OCI-LY3 (cell line): ENCODE data around the gene HOXA6.

Experiments
- H2AFZ ChIP-seq: fragments of 200-600, 300-600 bp; shearing (Covaris generic); 2 replicates; pipeline ENCODE4 v1.6.0; 2014; ENCODE audit warnings: antibody characterized with exemption, low read depth, low read length
- H3K27ac ChIP-seq: fragments of 200-600, 300-600 bp; sonication (generic); 2 replicates; pipeline ENCODE4 v1.5.1; 2014; ENCODE audit warnings: mild to moderate bottlenecking, low read length, moderate library complexity, mixed read lengths
- H3K27me3 ChIP-seq: fragments of 200-600, 300-600 bp; sonication (generic); 2 replicates; pipeline ENCODE4 v1.6.1; 2014; ENCODE audit warnings: low read depth, low read length, mixed read lengths
- H3K36me3 ChIP-seq: fragments of 200-600, 300-600 bp; sonication (generic); replicated peaks from 2 replicates; pipeline ENCODE3; 2014; ENCODE audit warnings: low read depth, low read length, mixed read lengths
- H3K4me1 ChIP-seq: fragments of 300-600, 200-600 bp; sonication (generic); 2 replicates; pipeline ENCODE4 v1.6.1; 2014; ENCODE audit warnings: low read length, mixed read lengths
- H3K4me2 ChIP-seq: fragments of 200-600, 300-600 bp; sonication (generic); 2 replicates; pipeline ENCODE4 v1.6.1; 2014; ENCODE audit warnings: low read length, mixed read lengths
- H3K4me3 ChIP-seq: fragments of 300-600, 200-600 bp; sonication (generic); 2 replicates; pipeline ENCODE4 v1.5.1; 2014; ENCODE audit warnings: antibody characterized with exemption, mild to moderate bottlenecking, low read length, moderate library complexity
- H3K79me2 ChIP-seq: fragments of 300-600, 200-600 bp; shearing (Covaris generic); 2 replicates; pipeline ENCODE4 v1.6.1; 2014; ENCODE audit warnings: mild to moderate bottlenecking, low read length, mixed read lengths
- H3K9ac ChIP-seq: fragments of 300-600, 200-600 bp; shearing (Covaris generic); 2 replicates; pipeline ENCODE4 v1.6.0; 2014; ENCODE audit warnings: mild to moderate bottlenecking, low read length, moderate library complexity
- H3K9me3 ChIP-seq: fragments of 200-600, 300-600 bp; shearing (Covaris generic); 2 replicates; pipeline ENCODE4 v1.6.1; 2014; ENCODE audit warnings: low read length, mixed read lengths; ENCODE audit not compliant: insufficient read depth
- H4K20me1 ChIP-seq: fragments of 200-600, 300-600 bp; sonication (generic); 2 replicates; pipeline ENCODE4 v1.6.1; 2016; ENCODE audit warnings: low read length, mixed read lengths; ENCODE audit not compliant: insufficient read depth
- EZH2phosphoT487 ChIP-seq: fragments of 200-600 bp; shearing (Covaris generic); IDR thresholded peaks from 2 replicates; pipeline ENCODE4 v1.6.1; 2018; ENCODE audit warnings: antibody characterized with exemption, mixed run types, low read depth
- TF ChIP-seq, protein P1 (sequence below): fragments of 200-600, 300-600 bp; sonication (generic); IDR thresholded peaks from 2 replicates; pipeline ENCODE4 v1.5.1; 2014; ENCODE audit warnings: antibody characterized with exemption, low read length, low read depth

Gene HOXA6

DNA sequence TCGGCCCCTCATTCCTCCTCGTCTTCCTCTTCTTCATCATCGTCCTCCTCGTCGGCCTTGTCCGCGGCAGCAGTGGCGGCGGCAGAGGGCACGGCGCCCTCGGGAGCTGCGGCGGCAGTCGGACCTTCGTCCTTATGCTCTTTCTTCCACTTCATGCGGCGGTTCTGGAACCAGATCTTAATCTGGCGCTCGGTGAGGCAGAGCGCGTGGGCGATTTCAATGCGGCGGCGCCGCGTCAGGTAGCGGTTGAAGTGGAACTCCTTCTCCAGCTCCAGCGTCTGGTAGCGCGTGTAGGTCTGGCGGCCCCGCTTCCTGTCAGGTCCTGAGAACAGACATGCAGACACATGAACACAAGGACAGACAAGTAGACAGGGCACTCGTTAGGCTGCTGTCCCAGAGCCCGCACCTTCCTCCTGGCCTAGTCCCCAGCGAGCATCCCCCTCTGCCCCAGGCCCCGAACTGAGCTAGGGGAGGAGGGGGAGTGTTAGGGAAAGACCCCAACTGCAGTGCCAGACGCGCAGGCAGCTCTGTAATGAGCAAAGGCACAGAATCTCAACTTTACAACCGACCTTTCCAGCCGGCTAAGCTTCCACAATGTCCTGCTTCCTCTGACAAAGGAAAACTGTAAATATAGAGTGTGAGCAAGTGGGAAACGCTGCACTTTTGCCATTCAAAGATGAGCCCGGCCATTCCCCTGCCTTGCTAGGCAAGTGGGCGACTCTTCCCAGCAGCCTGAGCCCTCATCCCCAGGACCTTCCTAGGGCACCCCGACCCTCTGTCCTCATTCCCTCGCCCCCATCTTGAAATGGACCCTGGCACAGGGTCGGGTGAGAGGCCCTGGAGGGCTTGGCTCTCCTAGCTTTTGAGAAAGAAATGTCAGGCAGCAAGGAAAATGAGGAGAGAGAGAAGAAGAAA, 7.6 kb upstream of the HOXA6 start:
- no peak overlapping the region for H3K4me2 ChIP-seq
- H3K27me3 ChIP-seq = no peaks in the 10 kb centered on the region
- no peak overlapping the region for H3K4me3 ChIP-seq
- H4K20me1 ChIP-seq = no peaks in the 10 kb centered on the region
- H3K9me3 ChIP-seq = no peaks in the 10 kb centered on the region
- H3K9ac ChIP-seq = no peak overlapping the region
- H3K36me3 ChIP-seq = no peaks in the 10 kb centered on the region
- no peak for TF ChIP-seq EZH2phosphoT487
- TF ChIP-seq, protein P1, sequence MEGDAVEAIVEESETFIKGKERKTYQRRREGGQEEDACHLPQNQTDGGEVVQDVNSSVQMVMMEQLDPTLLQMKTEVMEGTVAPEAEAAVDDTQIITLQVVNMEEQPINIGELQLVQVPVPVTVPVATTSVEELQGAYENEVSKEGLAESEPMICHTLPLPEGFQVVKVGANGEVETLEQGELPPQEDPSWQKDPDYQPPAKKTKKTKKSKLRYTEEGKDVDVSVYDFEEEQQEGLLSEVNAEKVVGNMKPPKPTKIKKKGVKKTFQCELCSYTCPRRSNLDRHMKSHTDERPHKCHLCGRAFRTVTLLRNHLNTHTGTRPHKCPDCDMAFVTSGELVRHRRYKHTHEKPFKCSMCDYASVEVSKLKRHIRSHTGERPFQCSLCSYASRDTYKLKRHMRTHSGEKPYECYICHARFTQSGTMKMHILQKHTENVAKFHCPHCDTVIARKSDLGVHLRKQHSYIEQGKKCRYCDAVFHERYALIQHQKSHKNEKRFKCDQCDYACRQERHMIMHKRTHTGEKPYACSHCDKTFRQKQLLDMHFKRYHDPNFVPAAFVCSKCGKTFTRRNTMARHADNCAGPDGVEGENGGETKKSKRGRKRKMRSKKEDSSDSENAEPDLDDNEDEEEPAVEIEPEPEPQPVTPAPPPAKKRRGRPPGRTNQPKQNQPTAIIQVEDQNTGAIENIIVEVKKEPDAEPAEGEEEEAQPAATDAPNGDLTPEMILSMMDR = no peak
- no peak overlapping the region for H2AFZ ChIP-seq
- H3K4me1 ChIP-seq = 0 out of 2 replicates have a peak, but pooled peaks cover 7% of the 10 kb centered on the region
- no peak overlapping the region for H3K27ac ChIP-seq
- peaks cover under 1% of the 10 kb centered on the region; the same call in 1 of the 2 replicates for H3K79me2 ChIP-seq

DNA sequence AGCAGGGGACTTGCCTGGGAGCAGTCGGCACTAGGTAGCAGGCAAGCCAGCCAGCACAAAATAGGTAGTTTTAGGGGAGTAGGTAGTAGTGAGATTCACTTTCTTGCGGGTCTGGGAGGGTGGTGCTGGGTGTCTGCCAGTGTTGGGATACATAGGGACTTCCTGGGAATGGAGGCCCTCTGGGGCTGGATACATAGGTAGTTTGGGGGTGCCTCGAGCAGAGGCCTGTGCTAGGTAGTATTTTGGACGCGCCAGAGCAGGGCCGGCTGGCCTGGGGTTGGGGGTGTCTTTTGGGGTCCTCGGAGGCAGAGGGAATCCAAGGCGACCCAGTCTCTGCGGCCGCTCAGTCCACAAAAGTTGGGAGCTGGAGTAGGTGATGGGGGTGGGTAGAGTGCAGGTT, 6.8 kb upstream of the HOXA6 start:
- Histone ChIP-seq H3K79me2 (peaks cover 9% of the 10 kb centered on the region), H3K9me3 (no peaks in the 10 kb centered on the region), H2AFZ (no peak overlapping the region), H4K20me1 (no peaks in the 10 kb centered on the region), H3K4me3 (no peak overlapping the region), H3K27me3 (no peaks in the 10 kb centered on the region), H3K9ac (no peak overlapping the region), H3K36me3 (no peaks in the 10 kb centered on the region), H3K4me1 (peaks cover 7% of the 10 kb centered on the region; the same call in 1 of the 2 replicates), H3K27ac (no peak overlapping the region), H3K4me2 (no peak overlapping the region)
- TF ChIP-seq EZH2phosphoT487 = no peak
- TF ChIP-seq, protein P1 = no peak

DNA sequence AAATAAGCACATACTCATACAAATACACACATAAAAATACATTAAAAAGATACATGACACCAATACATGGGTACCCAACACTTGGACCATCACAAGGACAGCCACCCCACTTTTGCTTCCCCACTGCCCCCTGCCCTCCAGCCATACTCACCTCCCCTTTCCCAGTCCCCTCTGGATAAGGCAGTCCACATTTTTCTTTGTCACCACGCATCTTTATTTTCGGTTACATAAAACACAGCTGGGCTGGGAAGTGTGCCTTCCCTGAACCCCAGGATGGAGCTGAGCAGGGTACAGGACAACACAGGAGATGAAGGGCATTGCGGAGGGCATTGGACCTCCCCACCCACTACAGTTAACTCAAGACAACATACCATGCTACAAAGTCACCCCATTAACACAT, 6.0 kb upstream of the HOXA6 start:
- no peaks in the 10 kb centered on the region for H3K9me3 ChIP-seq
- H3K4me2 ChIP-seq = no peak overlapping the region
- H3K27ac ChIP-seq = no peak overlapping the region
- no peak overlapping the region for H2AFZ ChIP-seq
- no peaks in the 10 kb centered on the region for H3K36me3 ChIP-seq
- H3K4me3 ChIP-seq = no peak overlapping the region
- TF ChIP-seq EZH2phosphoT487 = no peak
- TF ChIP-seq, protein P1 = no peak
- no peak overlapping the region for H3K9ac ChIP-seq
- H3K4me1 ChIP-seq = peaks cover 10% of the 10 kb centered on the region; the same call in 1 of the 2 replicates
- H3K27me3 ChIP-seq = no peaks in the 10 kb centered on the region
- H3K79me2 ChIP-seq = peaks cover 12% of the 10 kb centered on the region
- no peaks in the 10 kb centered on the region for H4K20me1 ChIP-seq

DNA sequence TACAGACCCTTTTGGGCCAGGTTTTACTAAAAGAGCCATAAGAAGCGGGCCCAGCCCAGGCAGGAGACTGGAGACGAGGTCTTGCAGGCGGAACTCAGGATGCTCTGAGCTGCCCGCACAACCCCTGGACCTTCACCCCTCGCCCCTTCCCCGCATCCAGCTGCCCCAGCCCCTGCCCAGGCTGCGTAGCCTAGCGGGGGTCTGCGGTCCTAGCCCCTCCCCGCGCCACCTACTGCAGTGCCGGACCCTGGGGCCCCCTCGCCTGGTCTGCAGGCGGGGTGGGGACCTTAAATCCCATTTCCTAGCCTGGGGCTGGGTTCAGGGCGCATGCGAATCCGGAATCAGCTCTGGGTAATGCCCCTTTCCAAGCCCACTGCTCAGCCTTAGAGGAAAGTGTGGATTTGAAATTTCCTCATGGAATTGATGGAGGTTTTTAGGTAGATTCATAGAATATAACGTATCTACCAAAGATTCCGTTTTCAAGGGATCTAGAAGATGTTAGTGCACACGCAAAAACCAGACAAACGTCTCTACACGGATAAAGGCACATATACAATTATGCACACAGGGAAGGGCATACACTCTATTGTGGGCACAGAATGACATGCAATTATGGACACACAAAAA, 5.4 kb upstream of the HOXA6 start:
- H3K9me3 ChIP-seq = no peaks in the 10 kb centered on the region
- no peak overlapping the region for H3K9ac ChIP-seq
- no peak overlapping the region for H3K27ac ChIP-seq
- no peaks in the 10 kb centered on the region for H3K36me3 ChIP-seq
- H3K4me3 ChIP-seq = no peak overlapping the region
- no peak overlapping the region for H3K4me2 ChIP-seq
- peaks cover 12% of the 10 kb centered on the region for H3K79me2 ChIP-seq
- H4K20me1 ChIP-seq = no peaks in the 10 kb centered on the region
- no peak for TF ChIP-seq EZH2phosphoT487
- TF ChIP-seq, protein P1 = no peak
- H3K27me3 ChIP-seq = no peaks in the 10 kb centered on the region
- no peak overlapping the region for H2AFZ ChIP-seq
- H3K4me1 ChIP-seq = peaks cover 10% of the 10 kb centered on the region; the same call in 1 of the 2 replicates
